Measurements from ENCODE around the gene PRDX1.

Gene PRDX1

DNA sequence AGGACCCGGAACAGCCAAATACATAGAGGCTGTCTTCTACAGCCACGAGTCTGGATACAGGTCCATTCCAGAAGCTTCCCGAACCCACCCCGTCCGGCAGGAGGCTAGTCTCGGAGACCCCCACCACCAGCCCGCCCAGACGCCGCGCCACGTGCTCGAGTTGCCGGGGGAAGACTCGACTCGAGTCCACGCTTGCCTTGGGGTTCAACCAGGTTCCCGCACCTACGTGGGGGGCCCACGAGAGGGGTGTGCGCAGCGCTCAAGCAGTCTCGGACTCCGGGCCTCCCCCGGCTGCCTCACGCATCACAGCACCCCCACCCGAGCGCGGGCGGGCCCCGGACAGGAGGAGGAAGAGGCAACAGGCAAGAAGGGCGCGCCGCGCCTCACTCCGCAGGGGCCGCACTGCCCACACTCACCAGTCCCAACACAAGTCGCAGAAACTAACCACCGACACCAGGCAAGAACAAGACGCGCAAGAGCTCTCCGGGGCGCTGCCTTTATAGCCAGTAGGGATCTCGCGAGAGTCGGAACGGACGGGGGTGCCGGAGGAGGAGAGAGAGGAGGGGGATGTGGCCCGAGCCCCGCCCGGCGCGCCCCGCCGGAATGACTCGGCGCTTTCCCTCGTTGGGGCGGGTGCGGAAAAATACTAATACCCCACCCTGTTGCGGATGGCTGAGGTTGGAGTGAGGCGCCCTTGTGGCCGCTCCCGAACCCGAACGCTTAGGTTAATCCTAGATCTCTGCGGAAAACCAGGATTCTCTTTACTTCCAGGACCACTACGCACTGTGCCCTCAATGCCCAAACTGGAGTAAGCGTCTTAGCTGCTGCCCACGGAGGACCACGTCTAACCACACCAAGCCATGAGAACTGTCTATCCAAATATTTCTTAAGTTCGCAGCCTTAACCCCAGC lies at the start of gene PRDX1:
Gene PRDX1 (minus strand): TSS at position 472 of the 911 bp plus-strand sequence. CDS start 2,841 bp downstream, outside the sequence.
- TF ChIP-seq, protein P1, sequence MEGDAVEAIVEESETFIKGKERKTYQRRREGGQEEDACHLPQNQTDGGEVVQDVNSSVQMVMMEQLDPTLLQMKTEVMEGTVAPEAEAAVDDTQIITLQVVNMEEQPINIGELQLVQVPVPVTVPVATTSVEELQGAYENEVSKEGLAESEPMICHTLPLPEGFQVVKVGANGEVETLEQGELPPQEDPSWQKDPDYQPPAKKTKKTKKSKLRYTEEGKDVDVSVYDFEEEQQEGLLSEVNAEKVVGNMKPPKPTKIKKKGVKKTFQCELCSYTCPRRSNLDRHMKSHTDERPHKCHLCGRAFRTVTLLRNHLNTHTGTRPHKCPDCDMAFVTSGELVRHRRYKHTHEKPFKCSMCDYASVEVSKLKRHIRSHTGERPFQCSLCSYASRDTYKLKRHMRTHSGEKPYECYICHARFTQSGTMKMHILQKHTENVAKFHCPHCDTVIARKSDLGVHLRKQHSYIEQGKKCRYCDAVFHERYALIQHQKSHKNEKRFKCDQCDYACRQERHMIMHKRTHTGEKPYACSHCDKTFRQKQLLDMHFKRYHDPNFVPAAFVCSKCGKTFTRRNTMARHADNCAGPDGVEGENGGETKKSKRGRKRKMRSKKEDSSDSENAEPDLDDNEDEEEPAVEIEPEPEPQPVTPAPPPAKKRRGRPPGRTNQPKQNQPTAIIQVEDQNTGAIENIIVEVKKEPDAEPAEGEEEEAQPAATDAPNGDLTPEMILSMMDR (IDR thresholded peaks at IDR 0.05) = no peak
- peak within 1 kb of the TSS; percentile 94 for H3K4me3 ChIP-seq
- peak within 1 kb of the TSS; percentile 81 to 95 for H3K27ac ChIP-seq
- DNase-seq (ENCODE audit: low spot score) = peak; percentile 99

DNA sequence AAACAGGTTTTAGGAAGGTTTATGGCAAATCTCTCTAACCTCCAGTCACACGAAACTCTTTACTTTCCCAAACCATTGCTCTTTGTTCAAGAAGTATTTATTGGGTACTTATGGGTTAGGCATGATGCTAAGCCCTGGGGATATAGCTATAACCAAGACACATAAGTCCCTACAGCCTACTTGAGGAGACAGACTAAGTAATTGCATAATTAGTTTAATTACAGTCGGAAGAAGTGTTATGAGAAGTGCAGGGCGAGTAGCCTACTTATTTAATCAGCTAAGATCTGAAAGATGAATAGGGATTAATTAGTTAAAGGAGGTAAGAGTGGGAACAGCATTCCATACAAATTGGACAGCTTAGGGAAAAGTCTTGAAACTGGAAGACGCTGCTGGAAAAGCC lies 48.9 kb upstream of the PRDX1 start:
- no peak for DNase-seq (ENCODE audit: low spot score)
- no peak overlapping the region for H3K27ac ChIP-seq
- TF ChIP-seq, protein P1 (IDR thresholded peaks at IDR 0.05) = no peak
- no peak overlapping the region for H3K4me3 ChIP-seq

DNA sequence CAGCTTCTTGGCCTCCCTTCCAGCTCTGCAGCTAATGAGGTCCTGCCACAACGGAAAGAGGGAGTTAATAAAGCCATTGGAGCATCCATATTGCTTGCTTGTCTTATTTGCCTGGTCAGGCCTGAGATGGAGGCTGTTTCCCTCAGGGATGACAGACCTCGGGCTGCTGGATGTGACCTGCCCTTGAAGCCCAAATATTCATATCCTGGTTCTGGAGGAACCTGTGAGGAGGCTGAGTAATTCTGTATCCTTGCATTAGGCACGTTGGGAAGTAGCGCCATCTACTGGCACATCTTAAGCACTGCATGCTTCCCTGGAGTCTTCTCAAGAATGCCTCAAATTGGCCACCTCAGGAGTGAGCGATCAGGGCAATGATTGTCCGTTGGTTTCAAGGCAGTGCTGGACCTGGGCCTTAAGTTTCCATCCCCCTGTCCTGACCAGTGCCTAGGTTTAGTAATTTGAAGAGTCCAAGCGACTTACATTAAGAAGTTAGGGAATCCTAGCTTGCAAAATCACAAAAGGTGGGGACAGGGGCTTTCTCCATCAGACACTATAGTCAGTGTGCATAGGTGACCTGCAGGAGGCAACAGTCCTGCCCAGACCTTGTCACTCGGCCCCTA lies 48.4 kb upstream of the PRDX1 start:
- TF ChIP-seq, protein P1 (IDR thresholded peaks at IDR 0.05) = peak; percentile 93
- no peak overlapping the region for H3K4me3 ChIP-seq
- DNase-seq (ENCODE audit: low spot score) = peak; percentile 77
- H3K27ac ChIP-seq = peak overlapping the region in 1 of 2 donors; percentile 60

DNA sequence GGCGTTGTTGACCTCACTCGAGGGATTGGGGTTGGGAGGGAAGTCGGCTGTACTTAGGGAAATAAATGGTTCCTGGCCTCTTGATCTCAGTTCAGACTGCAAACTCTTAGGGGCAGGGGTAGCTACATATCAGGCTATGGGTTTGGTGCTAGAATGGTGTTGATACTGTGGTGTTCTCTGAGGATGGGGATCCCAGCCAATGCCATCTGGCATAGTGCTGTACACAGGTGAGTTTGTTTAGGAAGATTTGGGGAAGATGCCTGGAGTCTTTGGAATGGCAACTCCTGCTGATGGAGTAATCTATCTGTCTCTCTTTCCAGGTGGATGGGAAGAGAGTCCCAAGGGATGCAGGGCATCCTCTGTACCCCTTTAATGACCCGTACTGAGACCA lies 47.9 kb upstream of the PRDX1 start:
- no peak for DNase-seq (ENCODE audit: low spot score)

DNA sequence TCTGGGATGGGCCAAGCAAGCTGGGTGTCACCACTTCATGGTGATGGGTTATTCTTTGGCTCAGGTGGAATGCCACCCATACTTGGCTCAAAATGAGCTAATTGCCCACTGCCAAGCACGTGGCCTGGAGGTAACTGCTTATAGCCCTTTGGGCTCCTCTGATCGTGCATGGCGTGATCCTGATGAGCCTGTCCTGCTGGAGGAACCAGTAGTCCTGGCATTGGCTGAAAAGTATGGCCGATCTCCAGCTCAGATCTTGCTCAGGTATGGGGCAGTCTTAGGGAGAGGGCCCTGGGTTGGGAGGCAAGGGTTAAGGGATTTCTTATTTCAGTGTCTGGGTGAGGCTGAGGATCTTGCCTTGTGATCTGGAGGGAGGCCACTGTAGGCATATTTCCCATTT lies 46.7 kb upstream of the PRDX1 start:
- H3K27ac ChIP-seq = no peak overlapping the region
- no peak overlapping the region for H3K4me3 ChIP-seq
- TF ChIP-seq, protein P1 (IDR thresholded peaks at IDR 0.05) = no peak
- DNase-seq (ENCODE audit: low spot score) = no peak

More for the DNA sequence above, 47.9 kb upstream of the PRDX1 start:
- peak overlapping the region in 1 of 2 donors; percentile 60 for H3K27ac ChIP-seq
- TF ChIP-seq, protein P1 (IDR thresholded peaks at IDR 0.05) = no peak
- H3K4me3 ChIP-seq = no peak overlapping the region

DNA sequence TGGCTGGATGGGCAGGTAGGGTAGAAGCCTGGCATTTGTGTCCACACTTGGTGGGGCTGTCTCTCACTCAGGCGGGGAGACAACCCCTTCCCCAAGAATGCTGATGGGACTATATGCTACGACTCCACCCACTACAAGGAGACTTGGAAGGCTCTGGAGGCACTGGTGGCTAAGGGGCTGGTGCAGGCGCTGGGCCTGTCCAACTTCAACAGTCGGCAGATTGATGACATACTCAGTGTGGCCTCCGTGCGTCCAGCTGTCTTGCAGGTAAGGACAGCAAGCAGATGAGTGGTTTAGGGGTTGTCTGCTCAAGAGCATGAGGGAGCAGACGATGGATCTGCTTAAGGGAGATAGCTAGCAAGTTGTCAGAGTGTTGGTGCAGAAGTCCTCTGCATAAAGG lies 46.2 kb upstream of the PRDX1 start:
- no peak overlapping the region for H3K4me3 ChIP-seq
- no peak overlapping the region for H3K27ac ChIP-seq
- DNase-seq (ENCODE audit: low spot score) = no peak
- TF ChIP-seq, protein P1 (IDR thresholded peaks at IDR 0.05) = no peak

Data from coronary artery (tissue), 2 donors.